Stimulated activated CD8-positive, alpha-beta memory T cell treated with anti-CD3 and anti-CD28 coated beads, Interleukin-12 subunit alpha, Interleukin-12 subunit beta, amount 100 ng/mL, for 4 hours (primary cell): ENCODE measurements around the gene HAND2.

Experiments used
- DNase-seq: peaks from one replicate; pipeline ENCODE4 v3.0.0-alpha.2; 2020; ENCODE audit warnings: low read depth

Gene HAND2

GRCh38 chr4:173536808-173537429 lies 6.9 kb upstream of the HAND2 start:
- no peak for DNase-seq

- no peak for DNase-seq
These were observed 5.9 kb upstream of the HAND2 start for GRCh38 chr4:173535957-173536356.

GRCh38 chr4:173535165-173535902 lies 5.3 kb upstream of the HAND2 start:
- DNase-seq, result no peak

- no peak for DNase-seq
These were observed 4.4 kb upstream of the HAND2 start for GRCh38 chr4:173534434-173534833.

GRCh38 chr4:173532725-173533511 lies 2.9 kb upstream of the HAND2 start:
- no peak for DNase-seq

- no peak for DNase-seq
These were observed 1.3 kb upstream of the HAND2 start for GRCh38 chr4:173531086-173531965.

- DNase-seq, result no peak
These were observed 477 bp upstream of the HAND2 start for GRCh38 chr4:173530326-173531085.

- no peak for DNase-seq
These were observed 1.4 kb downstream of the HAND2 start for GRCh38 chr4:173528378-173529321.

- DNase-seq, result no peak
These were observed 2.7 kb downstream of the HAND2 start for GRCh38 chr4:173527103-173527891.

GRCh38 chr4:173526724-173527102 lies 3.3 kb downstream of the HAND2 start:
- DNase-seq, result no peak

GRCh38 chr4:173526027-173526482 lies 4.0 kb downstream of the HAND2 start:
- no peak for DNase-seq

- DNase-seq, result no peak
These were observed 4.7 kb downstream of the HAND2 start for GRCh38 chr4:173525118-173526011.

- DNase-seq, result no peak
These were observed 5.6 kb downstream of the HAND2 start for GRCh38 chr4:173524218-173525117.

- DNase-seq, result no peak
These were observed 7.1 kb downstream of the HAND2 start for GRCh38 chr4:173522951-173523395.

GRCh38 chr4:173522160-173522950 lies 7.7 kb downstream of the HAND2 start:
- no peak for DNase-seq

GRCh38 chr4:173521467-173522159 lies 8.4 kb downstream of the HAND2 start:
- no peak for DNase-seq
